HepG2 (cell line): ENCODE data around the gene MCF2L.

ENCODE experiments used
- ELF1 ChIP-seq: sonication (generic); formaldehyde crosslinking; IDR thresholded peaks from 2 replicates; pipeline ENCODE4 v1.4.0; 2020; ENCODE audit warnings: missing genetic modification reagents
- HES4 ChIP-seq: sonication (generic); formaldehyde crosslinking; IDR thresholded peaks from 2 replicates; pipeline ENCODE4 v1.9.0; 2021; ENCODE audit warnings: mild to moderate bottlenecking, missing genetic modification reagents, borderline replicate concordance
- KDM3A ChIP-seq: IDR thresholded peaks from 2 replicates; pipeline ENCODE4 v1.6.1; 2018; ENCODE audit warnings: low read depth, missing compliant biosample characterization
- PLRG1 ChIP-seq: fragments of 450-650 bp; conservative IDR thresholded peaks from 2 replicates; pipeline ENCODE4 v1.6.1; 2016
- POLR2AphosphoS5 ChIP-seq: IDR thresholded peaks from 2 replicates; pipeline ENCODE4 v1.6.1; 2012; ENCODE audit warnings: low read depth, low read length
- XRCC5 ChIP-seq: fragments of 200-400 bp; formaldehyde crosslinking; optimal IDR thresholded peaks from 2 replicates; pipeline ENCODE3; 2017; ENCODE audit warnings: mild to moderate bottlenecking, low read length
- ZFAT ChIP-seq: sonication (generic); formaldehyde crosslinking; conservative IDR thresholded peaks from 2 replicates; pipeline ENCODE4 v1.8.1; 2023; ENCODE audit warnings: missing genetic modification reagents, inconsistent platforms
- ZNF121 ChIP-seq: sonication (generic); formaldehyde crosslinking; IDR thresholded peaks from 2 replicates; pipeline ENCODE4 v1.5.0; 2020; ENCODE audit warnings: mild to moderate bottlenecking, missing genetic modification reagents
- ZNF781 ChIP-seq: sonication (generic); formaldehyde crosslinking; IDR thresholded peaks from 2 replicates; pipeline ENCODE4 v1.5.1; 2020; ENCODE audit warnings: borderline replicate concordance, mild to moderate bottlenecking, missing genetic modification reagents; ENCODE audit errors: not compliant biosample characterization
- TF ChIP-seq, protein P1 (sequence below): sonication (generic); formaldehyde crosslinking; IDR thresholded peaks from 2 replicates; pipeline ENCODE4 v1.5.0; 2020; ENCODE audit warnings: mild to moderate bottlenecking, missing genetic modification reagents, moderate library complexity

DNA sequence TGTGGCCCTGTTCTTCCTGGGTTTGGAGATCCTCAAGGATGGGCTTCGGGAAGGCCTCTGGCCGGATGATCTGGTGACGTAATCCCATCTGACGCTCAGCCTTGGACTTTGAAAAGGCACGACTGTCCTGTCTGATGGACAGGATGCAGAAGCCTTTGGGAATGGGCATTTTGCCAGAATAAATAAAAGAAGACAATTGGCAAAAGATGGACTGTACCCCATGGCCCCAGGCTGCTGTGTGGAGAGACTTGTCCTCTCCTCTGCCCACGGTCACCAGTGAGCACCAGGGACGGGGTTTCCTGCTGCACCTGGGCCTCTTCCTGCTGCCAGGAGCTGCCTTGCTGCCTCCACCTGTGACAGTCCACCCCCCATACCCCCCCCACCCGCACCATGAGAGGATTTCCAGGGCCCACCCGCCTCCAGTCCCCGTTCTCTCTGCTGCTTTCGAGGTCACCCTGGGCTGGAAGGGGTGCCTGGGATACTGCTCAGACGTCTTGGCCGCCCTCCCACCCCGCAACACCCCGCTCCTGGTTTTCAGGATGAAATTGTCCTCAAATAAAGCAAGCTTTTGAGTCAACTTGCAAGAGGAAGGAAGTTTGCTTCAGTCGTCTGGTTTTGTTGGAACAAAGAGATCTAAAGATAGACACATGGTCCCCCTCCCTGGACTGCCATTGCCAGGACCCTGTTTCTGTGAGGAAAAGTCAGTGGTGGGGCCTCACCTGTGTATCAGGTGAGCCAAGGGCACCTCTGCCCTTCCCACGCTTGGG is 40.9 kb downstream of the MCF2L start:
- TF ChIP-seq ZFAT (CRISPR knock-in tag): no peak
- TF ChIP-seq ZNF121: peak; percentile 40; the same call in 1 of the 2 replicates
- no peak for TF ChIP-seq POLR2AphosphoS5
- no peak for TF ChIP-seq PLRG1
- no peak for TF ChIP-seq KDM3A (CRISPR knock-in tag)
- no peak for TF ChIP-seq ZNF781 (CRISPR knock-in tag)
- peak; percentile 72 for TF ChIP-seq ELF1
- TF ChIP-seq XRCC5: peak; percentile 65
- TF ChIP-seq, protein P1, sequence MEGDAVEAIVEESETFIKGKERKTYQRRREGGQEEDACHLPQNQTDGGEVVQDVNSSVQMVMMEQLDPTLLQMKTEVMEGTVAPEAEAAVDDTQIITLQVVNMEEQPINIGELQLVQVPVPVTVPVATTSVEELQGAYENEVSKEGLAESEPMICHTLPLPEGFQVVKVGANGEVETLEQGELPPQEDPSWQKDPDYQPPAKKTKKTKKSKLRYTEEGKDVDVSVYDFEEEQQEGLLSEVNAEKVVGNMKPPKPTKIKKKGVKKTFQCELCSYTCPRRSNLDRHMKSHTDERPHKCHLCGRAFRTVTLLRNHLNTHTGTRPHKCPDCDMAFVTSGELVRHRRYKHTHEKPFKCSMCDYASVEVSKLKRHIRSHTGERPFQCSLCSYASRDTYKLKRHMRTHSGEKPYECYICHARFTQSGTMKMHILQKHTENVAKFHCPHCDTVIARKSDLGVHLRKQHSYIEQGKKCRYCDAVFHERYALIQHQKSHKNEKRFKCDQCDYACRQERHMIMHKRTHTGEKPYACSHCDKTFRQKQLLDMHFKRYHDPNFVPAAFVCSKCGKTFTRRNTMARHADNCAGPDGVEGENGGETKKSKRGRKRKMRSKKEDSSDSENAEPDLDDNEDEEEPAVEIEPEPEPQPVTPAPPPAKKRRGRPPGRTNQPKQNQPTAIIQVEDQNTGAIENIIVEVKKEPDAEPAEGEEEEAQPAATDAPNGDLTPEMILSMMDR: no peak
- no peak for TF ChIP-seq HES4
